Loucy (cell line): Measurements from ENCODE around the gene PARP8.

ENCODE experiments used
- H2AFZ ChIP-seq: fragments of 200-600 bp; sonication (generic); 2 replicates; pipeline ENCODE4 v1.6.0; 2016; ENCODE audit warnings: antibody characterized with exemption, mild to moderate bottlenecking, low read length, moderate library complexity
- H3F3A ChIP-seq: fragments of 200-600 bp; 2 replicates; pipeline ENCODE4 v1.6.0; 2016; ENCODE audit warnings: antibody characterized with exemption, low read depth, mild to moderate bottlenecking
- H3K27me3 ChIP-seq: fragments of 200-600 bp; sonication (generic); 2 replicates; pipeline ENCODE4 v1.6.1; 2014; ENCODE audit warnings: low read length, mild to moderate bottlenecking; ENCODE audit not compliant: insufficient read depth, poor library complexity, severe bottlenecking
- H3K36me3 ChIP-seq: fragments of 200-600 bp; sonication (generic); 2 replicates; pipeline ENCODE4 v1.6.1; 2016; ENCODE audit warnings: low read length; ENCODE audit not compliant: insufficient read depth
- H3K4me1 ChIP-seq: fragments of 200-600 bp; sonication (generic); 2 replicates; pipeline ENCODE4 v1.5.1; 2014; ENCODE audit warnings: low read length, mild to moderate bottlenecking; ENCODE audit not compliant: insufficient read depth, poor library complexity, severe bottlenecking
- H3K4me2 ChIP-seq: fragments of 200-600 bp; sonication (generic); 2 replicates; pipeline ENCODE4 v1.6.0; 2014; ENCODE audit warnings: antibody characterized with exemption, low read length, low read depth, mild to moderate bottlenecking; ENCODE audit not compliant: poor library complexity, severe bottlenecking
- H3K4me3 ChIP-seq: fragments of 200-600 bp; sonication (generic); 2 replicates; pipeline ENCODE4 v1.5.1; 2014; ENCODE audit warnings: low read length, mild to moderate bottlenecking, mixed read lengths; ENCODE audit not compliant: poor library complexity, severe bottlenecking
- H3K79me2 ChIP-seq: fragments of 200-600 bp; sonication (generic); 2 replicates; pipeline ENCODE4 v1.6.1; 2014; ENCODE audit warnings: low read length; ENCODE audit not compliant: insufficient read depth
- H3K9ac ChIP-seq: fragments of 200-600 bp; sonication (generic); 2 replicates; pipeline ENCODE4 v1.6.0; 2014; ENCODE audit warnings: mild to moderate bottlenecking, low read depth, low read length, moderate library complexity; ENCODE audit not compliant: poor library complexity, severe bottlenecking
- H3K9me2 ChIP-seq: fragments of 200-600 bp; sonication (generic); replicated peaks from 2 replicates; pipeline ENCODE4 v1.6.1; 2016; ENCODE audit warnings: low read depth, low read length, mixed read lengths
- H3K9me3 ChIP-seq: fragments of 200-600 bp; sonication (generic); 2 replicates; pipeline ENCODE4 v1.6.1; 2014; ENCODE audit warnings: mild to moderate bottlenecking, antibody characterized with exemption, low read length, low read depth; ENCODE audit not compliant: insufficient read depth
- H4K20me1 ChIP-seq: fragments of 200-600 bp; sonication (generic); 2 replicates; pipeline ENCODE4 v1.6.0; 2014; ENCODE audit warnings: antibody characterized with exemption, low read length, mild to moderate bottlenecking; ENCODE audit not compliant: insufficient read depth, poor library complexity, severe bottlenecking
- CTCF ChIP-seq: fragments of 200-600 bp; sonication (generic); conservative IDR thresholded peaks from 2 replicates; pipeline ENCODE4 v1.5.1; 2014; ENCODE audit warnings: mild to moderate bottlenecking, antibody characterized with exemption, low read length
- EZH2phosphoT487 ChIP-seq: fragments of 200-600 bp; IDR thresholded peaks from 2 replicates; pipeline ENCODE4 v1.6.1; 2018; ENCODE audit warnings: antibody characterized with exemption, mild to moderate bottlenecking, moderate library complexity, borderline replicate concordance

PARP8 gene

GRCh38 chr5:50763351-50763750 is 96.9 kb downstream of the PARP8 start:
- Histone ChIP-seq H3F3A (no peaks in the 10 kb centered on the region), H3K4me1 (no peaks in the 10 kb centered on the region), H3K36me3 (peaks cover 29% of the 10 kb centered on the region; the same call in 1 of the 2 replicates), H3K79me2 (no peaks in the 10 kb centered on the region), H3K4me2 (no peak overlapping the region), H4K20me1 (no peaks in the 10 kb centered on the region), H3K4me3 (no peak overlapping the region), H3K27me3 (no peaks in the 10 kb centered on the region), H2AFZ (no peak overlapping the region), H3K9me3 (no peaks in the 10 kb centered on the region), H3K9ac (no peak overlapping the region), H3K9me2 (no peaks in the 10 kb centered on the region)
- TF ChIP-seq CTCF (no peak), EZH2phosphoT487 (no peak)

DNA sequence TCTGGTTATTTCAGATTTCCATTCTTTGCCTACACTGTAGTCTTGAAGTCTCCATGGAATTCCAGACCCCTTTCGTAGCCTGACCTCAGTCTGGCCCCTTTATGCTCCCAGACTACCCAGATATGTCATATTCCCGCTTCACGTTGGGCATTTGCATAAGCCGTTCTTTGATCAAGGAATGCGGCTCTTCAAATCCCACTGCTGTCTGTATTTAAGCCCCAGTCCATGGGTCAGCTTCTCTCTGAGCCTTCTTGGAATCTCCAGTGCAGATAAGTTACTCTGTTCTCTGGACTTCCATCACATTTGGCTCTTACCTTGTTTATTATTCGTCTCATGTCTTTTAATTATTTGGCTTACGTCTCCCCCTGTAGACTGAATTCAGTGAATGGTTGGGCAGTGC is 97.4 kb downstream of the PARP8 start:
- no peaks in the 10 kb centered on the region for H4K20me1 ChIP-seq
- H3K36me3 ChIP-seq, result peaks cover 29% of the 10 kb centered on the region; the same call in 1 of the 2 replicates
- H3K9me3 ChIP-seq, result no peaks in the 10 kb centered on the region
- no peak overlapping the region for H3K4me3 ChIP-seq
- no peaks in the 10 kb centered on the region for H3K79me2 ChIP-seq
- no peaks in the 10 kb centered on the region for H3K27me3 ChIP-seq
- no peaks in the 10 kb centered on the region for H3K9me2 ChIP-seq
- H3K4me1 ChIP-seq, result no peaks in the 10 kb centered on the region
- TF ChIP-seq EZH2phosphoT487 (no peak), CTCF (peak; percentile 44; the same call in 1 of the 2 replicates)
- H3K4me2 ChIP-seq, result no peak overlapping the region
- no peaks in the 10 kb centered on the region for H3F3A ChIP-seq
- H3K9ac ChIP-seq, result no peak overlapping the region
- H2AFZ ChIP-seq, result no peak overlapping the region

DNA sequence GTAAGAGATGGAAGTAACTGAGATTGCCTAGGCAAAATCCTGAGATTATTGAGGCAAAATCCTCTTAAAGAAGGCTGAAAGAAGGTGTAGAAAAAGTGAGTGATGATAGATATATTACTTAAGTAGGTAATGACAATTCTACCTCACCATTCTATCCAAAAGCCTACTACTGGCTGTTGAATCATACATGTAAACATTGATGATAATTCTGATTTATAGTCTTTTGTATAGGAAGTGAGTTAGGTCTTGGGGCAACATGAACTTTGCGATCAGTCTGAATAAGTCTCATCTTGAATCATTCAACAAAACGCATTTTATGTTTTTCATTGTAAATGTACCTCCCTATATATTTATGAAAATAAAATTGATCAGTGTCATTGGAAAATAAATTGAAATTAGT is 99.6 kb downstream of the PARP8 start:
- Histone ChIP-seq H3F3A (no peaks in the 10 kb centered on the region), H3K9me3 (no peaks in the 10 kb centered on the region), H3K4me3 (no peak overlapping the region), H3K9me2 (no peaks in the 10 kb centered on the region), H2AFZ (no peak overlapping the region), H3K79me2 (no peaks in the 10 kb centered on the region), H3K4me2 (no peak overlapping the region), H3K9ac (no peak overlapping the region), H3K36me3 (peaks cover 19% of the 10 kb centered on the region; the same call in 1 of the 2 replicates), H3K4me1 (no peaks in the 10 kb centered on the region), H4K20me1 (no peaks in the 10 kb centered on the region), H3K27me3 (no peaks in the 10 kb centered on the region)
- TF ChIP-seq CTCF (no peak), EZH2phosphoT487 (no peak)
